Endothelial cell of umbilical vein (primary cell): Measurements from ENCODE around the gene AK9. TPM values are rescaled to one million over a fixed set of nuclear protein-coding genes. Genes with fewer than 3 reads are reported as not detected.

ENCODE experiments used
- BruUV-seq: library from RNA; stranded (reverse); fragments of 400-500 nt; replicated peaks from 2 replicates; lab custom pipeline; 2021; lab: Mats Ljungman, UMichigan
- CTCF ChIA-PET: fragments of 300-600, 350-600 bp; sonication (Branson Sonifier 250); formaldehyde crosslinking; loops from one replicate; lab custom pipeline; 2021; ENCODE audit warnings: antibody characterized with exemption, inconsistent platforms; lab: Charles Lee
- POLR2A ChIA-PET: fragments of 300-600, 350-600 bp; sonication (Branson Sonifier 250); formaldehyde crosslinking; loops from one replicate; lab custom pipeline; 2021; ENCODE audit warnings: antibody characterized with exemption, inconsistent platforms; lab: Charles Lee
- DNase-seq: peaks from one replicate; pipeline ENCODE4 v3.0.0-alpha.2; 2011; ENCODE audit warnings: low read depth, low spot score
- FAIRE-seq: peaks from 2 replicates; lab custom pipeline; 2011; peaks lifted over from hg19 to GRCh38; lab: Jason Lieb, UNC
- H2AFZ ChIP-seq: 2 replicates; pipeline ENCODE4 v1.6.0; 2012; ENCODE audit warnings: low read depth, low read length, control low read depth, inconsistent platforms
- H3K27ac ChIP-seq: 2 replicates; pipeline ENCODE4 v1.5.1; 2011; ENCODE audit warnings: low read depth, mild to moderate bottlenecking, control low read depth, low read length, moderate library complexity; ENCODE audit not compliant: insufficient read depth
- H3K27me3 ChIP-seq, 2 experiments: 2 replicates each; pipeline versions ENCODE4 v1.6.0 to v1.6.1; 2011; ENCODE audit warnings: low read length in 2 of 2, mixed read lengths in 1 of 2; ENCODE audit not compliant: control insufficient read depth in 2 of 2, insufficient read depth in 2 of 2
- H3K36me3 ChIP-seq, 2 experiments: 2 replicates in 1 of 2; 3 replicates in 1 of 2; pipeline ENCODE4 v1.5.1; 2011; ENCODE audit warnings: low read length in 2 of 2, mild to moderate bottlenecking in 1 of 2, moderate library complexity in 1 of 2; ENCODE audit not compliant: control insufficient read depth in 2 of 2, insufficient read depth in 2 of 2; ENCODE audit errors: extremely low read depth in 1 of 2
- H3K4me1 ChIP-seq: 3 replicates; pipeline ENCODE4 v1.5.1; 2011; ENCODE audit warnings: mild to moderate bottlenecking, low read length; ENCODE audit not compliant: control insufficient read depth, insufficient read depth; ENCODE audit errors: extremely low read depth
- H3K4me2 ChIP-seq: 2 replicates; pipeline ENCODE4 v1.6.1; 2011; ENCODE audit warnings: low read length, control low read depth, mixed read lengths; ENCODE audit not compliant: insufficient read depth
- H3K4me3 ChIP-seq, 3 experiments: fragments of 200-600 bp in 1 of 3; sonication (generic), shearing (Covaris generic) in 1 of 3; replicated peaks in 1 of 3; 2 replicates each; pipeline ENCODE4 v1.5.1; 2011 to 2016; ENCODE audit warnings: control low read depth in 3 of 3, low read length in 3 of 3, mild to moderate bottlenecking in 2 of 3, inconsistent platforms in 1 of 3, low read depth in 1 of 3, moderate library complexity in 1 of 3; ENCODE audit not compliant: insufficient read depth in 1 of 3
- H3K79me2 ChIP-seq: 2 replicates; pipeline ENCODE4 v1.6.0; 2012; ENCODE audit warnings: low read length, inconsistent platforms; ENCODE audit not compliant: control insufficient read depth, insufficient read depth
- H3K9ac ChIP-seq: replicated peaks from 2 replicates; pipeline ENCODE3; 2011; ENCODE audit warnings: low read length, control low read depth; ENCODE audit not compliant: insufficient read depth; ENCODE audit errors: extremely low read depth
- H3K9me1 ChIP-seq: replicated peaks from 3 replicates; pipeline ENCODE4 v1.6.0; 2011; ENCODE audit warnings: mild to moderate bottlenecking, low read length; ENCODE audit not compliant: control insufficient read depth, insufficient read depth; ENCODE audit errors: extremely low read depth
- H3K9me3 ChIP-seq: replicated peaks from 2 replicates; pipeline ENCODE4 v1.5.1; 2012; ENCODE audit warnings: low read length, inconsistent platforms; ENCODE audit not compliant: control insufficient read depth, insufficient read depth
- H4K20me1 ChIP-seq: replicated peaks from 2 replicates; pipeline ENCODE3; 2011; ENCODE audit warnings: mild to moderate bottlenecking, low read length; ENCODE audit not compliant: control insufficient read depth, insufficient read depth; ENCODE audit errors: extremely low read depth
- EZH2 ChIP-seq: IDR thresholded peaks from 2 replicates; pipeline ENCODE4 v1.6.1; 2012; ENCODE audit warnings: borderline replicate concordance, low read depth, mild to moderate bottlenecking, moderate library complexity, low read length, inconsistent platforms; ENCODE audit not compliant: severe bottlenecking
- FOS ChIP-seq: IDR thresholded peaks from 2 replicates; pipeline ENCODE4 v1.6.1; 2011; ENCODE audit warnings: mild to moderate bottlenecking, low read length, moderate library complexity, borderline replicate concordance; ENCODE audit not compliant: insufficient read depth
- GATA2 ChIP-seq: IDR thresholded peaks from 2 replicates; pipeline ENCODE4 v1.7.0; 2011; ENCODE audit warnings: low read depth, mild to moderate bottlenecking, moderate library complexity, mixed read lengths, low read length; ENCODE audit not compliant: insufficient read length, insufficient read depth
- JUN ChIP-seq: IDR thresholded peaks from 2 replicates; pipeline ENCODE4 v1.6.1; 2011; ENCODE audit warnings: borderline replicate concordance, low read depth; ENCODE audit not compliant: insufficient read length, insufficient read depth
- POLR2A ChIP-seq: IDR thresholded peaks from 2 replicates; pipeline ENCODE4 v1.6.1; 2012; ENCODE audit warnings: low read depth, mild to moderate bottlenecking, control low read depth, low read length
- POLR2AphosphoS5 ChIP-seq: IDR thresholded peaks from 2 replicates; pipeline ENCODE4 v1.6.1; 2012; ENCODE audit warnings: low read depth, mild to moderate bottlenecking, control low read depth, low read length, moderate library complexity; ENCODE audit not compliant: insufficient read depth
- dilution Hi-C: fragments of 300-500 bp; cut with MboI; formaldehyde crosslinking; loops from one replicate; pipeline ENCODE4 v1.15.0; 2019; ENCODE audit warnings: low sequenced_read_pairs; ENCODE audit not compliant: extremely low pct_ligation_motif_present
- intact Hi-C: fragments of 100-400 bp; cut with micrococcal nuclease; formaldehyde crosslinking; loops from one replicate; pipeline ENCODE4 v1.10.0; 2022
- polyA plus RNA-seq, 4 experiments: library from polyadenylated mRNA; depleted of rRNA in 3 of 4; stranded (reverse) in 3 of 4; unstranded in 1 of 4; fragments of >200 nt; gene quantifications; 2 replicates each; pipeline versions ENCODE4 v1.2.1 to v1.2.3, GENCODE V29; 2011 to 2012; ENCODE audit warnings: missing spikeins in 1 of 4
- total RNA-seq: library from RNA; stranded (reverse); gene quantifications from 2 replicates; pipeline ENCODE4 v1.2.3, GENCODE V29; 2021
- TF ChIP-seq, protein P1 (sequence below), 2 donors: IDR thresholded peaks; 1 replicate in 1 of 2; 2 replicates in 1 of 2; pipeline ENCODE4 v1.5.1; 2011; ENCODE audit warnings: low read length in 2 of 2, mild to moderate bottlenecking in 2 of 2, moderate library complexity in 2 of 2, control low read depth in 1 of 2, inconsistent platforms in 1 of 2, low read depth in 1 of 2; ENCODE audit not compliant: insufficient read depth in 1 of 2; ENCODE audit errors: extremely low read depth in 1 of 2
- TF ChIP-seq, protein P2 (sequence below): IDR thresholded peaks from 2 replicates; pipeline ENCODE4 v1.6.1; 2011; ENCODE audit not compliant: insufficient read depth, insufficient read length

Gene AK9
- total and polyA plus RNA-seq, 2 donors (not counting 3 experiments of a cell fraction or from before 2014, with no cell fraction given), result 1.4 to 3.2 TPM

DNA sequence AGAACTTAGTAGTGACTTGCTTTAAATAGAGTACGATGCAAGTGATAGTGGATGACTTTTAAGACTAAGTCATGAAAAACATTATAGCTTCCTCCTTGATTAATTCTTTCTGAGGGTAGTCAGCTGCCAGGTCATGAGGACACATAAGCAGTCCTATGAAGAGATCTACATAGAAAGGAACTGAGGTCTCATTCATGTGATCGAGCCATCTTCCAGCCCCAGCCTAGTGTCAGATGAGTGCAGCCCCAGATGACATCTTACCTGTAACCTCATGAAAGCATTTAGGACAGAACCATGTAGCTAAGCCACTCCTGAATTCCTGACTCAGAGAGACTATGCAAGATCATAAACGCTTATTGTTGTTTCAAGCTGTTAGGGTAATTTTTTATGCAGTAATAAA, 67.7 kb downstream of the AK9 start:
- no peak overlapping the region for H3K4me2 ChIP-seq
- FAIRE-seq, result no peak
- H2AFZ ChIP-seq, result no peak overlapping the region
- H3K9me1 ChIP-seq, result no peaks in the 10 kb centered on the region
- H3K27ac ChIP-seq, result no peak overlapping the region
- H4K20me1 ChIP-seq, result no peaks in the 10 kb centered on the region
- H3K27me3 ChIP-seq, result no peaks in the 10 kb centered on the region
- ChIA-PET CTCF (no interaction called here), POLR2A (no interaction called here)
- DNase-seq, result no peak
- no peaks in the 10 kb centered on the region for H3K9me3 ChIP-seq
- no peak overlapping the region for H3K4me3 ChIP-seq
- no TSS peak for BruUV-seq
- no peaks in the 10 kb centered on the region for H3K36me3 ChIP-seq
- dilution Hi-C loops (no loop called here), intact Hi-C loops (no loop called here)
- no peaks in the 10 kb centered on the region for H3K4me1 ChIP-seq
- no peaks in the 10 kb centered on the region for H3K79me2 ChIP-seq
- H3K9ac ChIP-seq, result no peak overlapping the region
- TF ChIP-seq FOS (no peak), POLR2AphosphoS5 (no peak), JUN (no peak), POLR2A (no peak), EZH2 (no peak), GATA2 (no peak)
- TF ChIP-seq, protein P1, sequence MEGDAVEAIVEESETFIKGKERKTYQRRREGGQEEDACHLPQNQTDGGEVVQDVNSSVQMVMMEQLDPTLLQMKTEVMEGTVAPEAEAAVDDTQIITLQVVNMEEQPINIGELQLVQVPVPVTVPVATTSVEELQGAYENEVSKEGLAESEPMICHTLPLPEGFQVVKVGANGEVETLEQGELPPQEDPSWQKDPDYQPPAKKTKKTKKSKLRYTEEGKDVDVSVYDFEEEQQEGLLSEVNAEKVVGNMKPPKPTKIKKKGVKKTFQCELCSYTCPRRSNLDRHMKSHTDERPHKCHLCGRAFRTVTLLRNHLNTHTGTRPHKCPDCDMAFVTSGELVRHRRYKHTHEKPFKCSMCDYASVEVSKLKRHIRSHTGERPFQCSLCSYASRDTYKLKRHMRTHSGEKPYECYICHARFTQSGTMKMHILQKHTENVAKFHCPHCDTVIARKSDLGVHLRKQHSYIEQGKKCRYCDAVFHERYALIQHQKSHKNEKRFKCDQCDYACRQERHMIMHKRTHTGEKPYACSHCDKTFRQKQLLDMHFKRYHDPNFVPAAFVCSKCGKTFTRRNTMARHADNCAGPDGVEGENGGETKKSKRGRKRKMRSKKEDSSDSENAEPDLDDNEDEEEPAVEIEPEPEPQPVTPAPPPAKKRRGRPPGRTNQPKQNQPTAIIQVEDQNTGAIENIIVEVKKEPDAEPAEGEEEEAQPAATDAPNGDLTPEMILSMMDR (IDR thresholded peaks at IDR 0.05; ENCODE audit: extremely low read depth in 1 of 2, insufficient read depth in 1 of 2, low read depth in 1 of 2, low read length in 2 of 2), result no peak
- TF ChIP-seq, protein P2, sequence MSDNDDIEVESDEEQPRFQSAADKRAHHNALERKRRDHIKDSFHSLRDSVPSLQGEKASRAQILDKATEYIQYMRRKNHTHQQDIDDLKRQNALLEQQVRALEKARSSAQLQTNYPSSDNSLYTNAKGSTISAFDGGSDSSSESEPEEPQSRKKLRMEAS, result no peak
